HepG2 (cell line): ENCODE measurements around the gene IL6ST. TPM values are rescaled to one million over a fixed set of nuclear protein-coding genes. Genes with fewer than 3 reads are reported as not detected.

Source experiments
- CAMTA2 ChIP-seq: sonication (generic); formaldehyde crosslinking; IDR thresholded peaks from 2 replicates; pipeline ENCODE4 v1.4.0; 2020; ENCODE audit warnings: mild to moderate bottlenecking, missing genetic modification reagents, borderline replicate concordance
- ELF4 ChIP-seq: sonication (generic); formaldehyde crosslinking; IDR thresholded peaks from 2 replicates; pipeline ENCODE4 v1.5.0; 2020; ENCODE audit warnings: missing genetic modification reagents, mild to moderate bottlenecking, moderate library complexity, borderline replicate concordance
- FOXK1 ChIP-seq: sonication (generic); formaldehyde crosslinking; IDR thresholded peaks from 2 replicates; pipeline ENCODE4 v1.4.0; 2020; ENCODE audit warnings: low read depth, missing genetic modification reagents, borderline replicate concordance
- GATAD2A ChIP-seq: IDR thresholded peaks from 2 replicates; pipeline ENCODE4 v1.6.1; 2016
- GTF2F1 ChIP-seq: fragments of 150-350 bp; IDR thresholded peaks from 2 replicates; pipeline ENCODE4 v1.6.1; 2014; ENCODE audit warnings: low read length
- KDM2A ChIP-seq: sonication (generic); formaldehyde crosslinking; IDR thresholded peaks from 2 replicates; pipeline ENCODE4 v1.4.0; 2020; ENCODE audit warnings: low read depth, missing genetic modification reagents, borderline replicate concordance
- KDM6A ChIP-seq: IDR thresholded peaks from 2 replicates; pipeline ENCODE4 v1.6.1; 2016; ENCODE audit warnings: low read depth
- PRDM10 ChIP-seq: sonication (generic); formaldehyde crosslinking; IDR thresholded peaks from 2 replicates; pipeline ENCODE4 v1.4.0; 2020; ENCODE audit warnings: low read depth, missing genetic modification reagents
- PREB ChIP-seq: sonication (generic); formaldehyde crosslinking; IDR thresholded peaks from 2 replicates; pipeline ENCODE4 v1.4.0; 2020; ENCODE audit warnings: missing genetic modification reagents
- SMAD1 ChIP-seq: sonication (generic); formaldehyde crosslinking; IDR thresholded peaks from 2 replicates; pipeline ENCODE4 v1.4.0; 2020; ENCODE audit warnings: missing genetic modification reagents, low read depth, mild to moderate bottlenecking, borderline replicate concordance
- SOX13 ChIP-seq, 3 experiments: fragments of 450-650 bp in 1 of 3; sonication (generic) in 1 of 3; formaldehyde crosslinking in 1 of 3; IDR thresholded peaks in 2 of 3; conservative IDR thresholded peaks in 1 of 3; 2 replicates each; pipeline versions ENCODE4 v1.5.0 to v1.6.1; 2016 to 2020; ENCODE audit warnings: antibody characterized with exemption in 1 of 3, mild to moderate bottlenecking in 1 of 3, missing compliant biosample characterization in 1 of 3, missing genetic modification reagents in 1 of 3, moderate library complexity in 1 of 3
- SP5 ChIP-seq: IDR thresholded peaks from 2 replicates; pipeline ENCODE4 v1.6.1; 2016; ENCODE audit warnings: low read depth, borderline replicate concordance
- SRY ChIP-seq: sonication (generic); formaldehyde crosslinking; IDR thresholded peaks from 2 replicates; pipeline ENCODE4 v1.8.0; 2022; ENCODE audit warnings: mild to moderate bottlenecking, missing genetic modification reagents
- STAT5B ChIP-seq: sonication (generic); formaldehyde crosslinking; IDR thresholded peaks from 2 replicates; pipeline ENCODE4 v1.4.0; 2020; ENCODE audit warnings: missing genetic modification reagents
- SUZ12 ChIP-seq: fragments of 150-350 bp; IDR thresholded peaks from 2 replicates; pipeline ENCODE4 v1.6.1; 2014; ENCODE audit warnings: low read depth, low read length
- TCF7 ChIP-seq: sonication (generic); IDR thresholded peaks from 2 replicates; pipeline ENCODE4 v1.6.1; 2016; ENCODE audit warnings: antibody characterized with exemption, low read depth
- U2AF1 ChIP-seq: fragments of 200-400 bp; formaldehyde crosslinking; optimal IDR thresholded peaks from 2 replicates; pipeline ENCODE3; 2017; ENCODE audit warnings: mild to moderate bottlenecking, low read depth, low read length
- ZNF335 ChIP-seq: sonication (generic); formaldehyde crosslinking; IDR thresholded peaks from 2 replicates; pipeline ENCODE4 v1.4.0; 2020; ENCODE audit warnings: missing genetic modification reagents
- ZNF550 ChIP-seq: sonication (generic); formaldehyde crosslinking; IDR thresholded peaks from 2 replicates; pipeline ENCODE4 v1.4.0; 2020; ENCODE audit warnings: mild to moderate bottlenecking, missing genetic modification reagents, borderline replicate concordance
- ZNF556 ChIP-seq: sonication (generic); formaldehyde crosslinking; IDR thresholded peaks from 2 replicates; pipeline ENCODE4 v1.4.0; 2020; ENCODE audit warnings: mild to moderate bottlenecking, missing genetic modification reagents, borderline replicate concordance
- ZNF557 ChIP-seq: sonication (generic); formaldehyde crosslinking; IDR thresholded peaks from 2 replicates; pipeline ENCODE4 v1.4.0; 2020; ENCODE audit warnings: missing genetic modification reagents
- ZNF614 ChIP-seq: IDR thresholded peaks from 2 replicates; pipeline ENCODE4 v1.6.1; 2018; ENCODE audit warnings: missing biosample characterization, missing genetic modification reagents, inconsistent platforms, borderline replicate concordance
- ZNF770 ChIP-seq: sonication (generic); formaldehyde crosslinking; IDR thresholded peaks from 2 replicates; pipeline ENCODE4 v1.5.0; 2020; ENCODE audit warnings: mild to moderate bottlenecking, missing genetic modification reagents
- polyA plus RNA-seq, 8 experiments: library from polyadenylated mRNA; depleted of rRNA in 3 of 8; stranded (reverse) in 7 of 8; unstranded in 1 of 8; fragments of >200 nt; fragmentation: Illumina TruSeq in 4 of 8; extraction: Trizol in 4 of 8; gene quantifications; 2 replicates each; pipeline versions ENCODE4 v1.2.1 to v1.2.3, GENCODE V29; 2011 to 2016; ENCODE audit warnings: low read depth in 4 of 8, missing spikeins in 1 of 8, mixed read lengths in 1 of 8; ENCODE audit not compliant: insufficient read depth in 1 of 8
- total RNA-seq, 5 experiments: library from RNA; depleted of rRNA; stranded (reverse); fragments of >200 nt; fragmentation: Illumina TruSeq; extraction: Trizol; gene quantifications; 2 replicates each; pipeline ENCODE4 v1.2.3, GENCODE V29; 2016; ENCODE audit warnings: low read depth in 1 of 5
- TF ChIP-seq, protein P1 (sequence below): IDR thresholded peaks from 2 replicates; pipeline ENCODE4 v1.6.1; 2016; ENCODE audit warnings: mild to moderate bottlenecking

The IL6ST gene
- total and polyA plus RNA-seq, 2 of the 13 experiments (the other 11 are each of a cell fraction or from before 2014, with no cell fraction given), result 66.6 to 166 TPM

DNA sequence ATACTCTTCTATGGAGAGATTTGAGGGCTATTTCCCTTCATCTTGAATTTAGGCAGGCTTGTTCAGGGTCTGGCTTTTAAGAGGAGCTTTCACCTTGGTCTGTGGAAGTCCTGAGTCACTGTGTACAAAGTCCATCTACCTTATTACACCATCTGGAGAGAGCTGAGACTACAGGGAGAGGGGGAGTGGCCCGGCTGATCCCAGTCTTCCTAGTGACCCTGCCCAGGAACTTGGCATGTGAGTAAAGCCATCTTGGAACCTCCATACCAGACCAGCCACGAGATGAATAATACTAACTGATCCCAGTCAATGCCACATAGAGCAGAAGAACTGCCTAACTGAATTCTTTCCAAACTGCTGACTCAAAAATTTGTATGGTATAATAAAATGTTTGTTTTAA lies 8.4 kb upstream of the IL6ST start (continued):
- TF ChIP-seq ZNF614 (CRISPR knock-in tag) (no peak), FOXK1 (CRISPR knock-in tag) (peak; percentile 58; the same call in 1 of the 2 replicates), ZNF770 (CRISPR knock-in tag) (no peak), TCF7 (no peak), SP5 (CRISPR knock-in tag) (peak; percentile 33; the same call in 1 of the 2 replicates), ZNF556 (CRISPR knock-in tag) (no peak), KDM6A (CRISPR knock-in tag) (no peak), PREB (no peak), ZNF557 (no peak), GATAD2A (CRISPR knock-in tag) (peak; percentile 80), PRDM10 (CRISPR knock-in tag) (peak; percentile 70), GTF2F1 (no peak), ZNF550 (CRISPR knock-in tag) (no peak), SOX13 (IDR thresholded peaks at IDR 0.05) (no peak), SOX13 (CRISPR knock-in tag; conservative IDR thresholded peaks at IDR 0.05 in 1 of 2, IDR thresholded peaks at IDR 0.05 in 1 of 2) (peak in 1 of 2 experiments; percentile 66; a peak in 2 of 4 replicates), SMAD1 (CRISPR knock-in tag) (no peak), ELF4 (no peak), SUZ12 (no peak), CAMTA2 (no peak), U2AF1 (no peak), KDM2A (no peak), SRY (no peak), ZNF335 (CRISPR knock-in tag) (no peak), STAT5B (CRISPR knock-in tag) (no peak)
- TF ChIP-seq, protein P1, sequence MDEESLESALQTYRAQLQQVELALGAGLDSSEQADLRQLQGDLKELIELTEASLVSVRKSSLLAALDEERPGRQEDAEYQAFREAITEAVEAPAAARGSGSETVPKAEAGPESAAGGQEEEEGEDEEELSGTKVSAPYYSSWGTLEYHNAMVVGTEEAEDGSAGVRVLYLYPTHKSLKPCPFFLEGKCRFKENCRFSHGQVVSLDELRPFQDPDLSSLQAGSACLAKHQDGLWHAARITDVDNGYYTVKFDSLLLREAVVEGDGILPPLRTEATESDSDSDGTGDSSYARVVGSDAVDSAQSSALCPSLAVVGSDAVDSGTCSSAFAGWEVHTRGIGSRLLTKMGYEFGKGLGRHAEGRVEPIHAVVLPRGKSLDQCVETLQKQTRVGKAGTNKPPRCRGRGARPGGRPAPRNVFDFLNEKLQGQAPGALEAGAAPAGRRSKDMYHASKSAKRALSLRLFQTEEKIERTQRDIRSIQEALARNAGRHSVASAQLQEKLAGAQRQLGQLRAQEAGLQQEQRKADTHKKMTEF, result peak; percentile 69
